Motor neuron (in vitro differentiated cells): ENCODE data around the gene LRP1. TPM values are rescaled to one million over a fixed set of nuclear protein-coding genes. Genes with fewer than 3 reads are reported as not detected.
A peak's percentile ranks its signal among the peaks of the same experiment; 100 is the strongest.

Experiments
- ATAC-seq, 8 experiments: fragments of 200-7000 bp; cut with Tn5 transposase; replicated peaks in 6 of 8; 2 replicates each; pipeline ENCODE4 v1.8.0; 2021; ENCODE audit warnings: mild to moderate bottlenecking in 8 of 8, moderate library complexity in 8 of 8
- H3K27ac ChIP-seq, 2 donors: fragments of 250-450 bp; sonication (Bioruptor Pico); 2 replicates each; pipeline ENCODE4 v1.9.0; 2021; ENCODE audit warnings: antibody characterized with exemption in 2 of 2, mild to moderate bottlenecking in 2 of 2, moderate library complexity in 1 of 2
- H3K4me1 ChIP-seq, 2 donors: fragments of 250-450 bp; sonication (Bioruptor Pico); replicated peaks in 1 of 2; 2 replicates each; pipeline ENCODE4 v1.6.1; 2021; ENCODE audit warnings: antibody characterized with exemption in 2 of 2, mild to moderate bottlenecking in 2 of 2, moderate library complexity in 1 of 2
- H3K4me3 ChIP-seq, 5 donors: fragments of 250-450 bp; sonication (Bioruptor Pico); 2 replicates each; pipeline ENCODE4 v1.9.0; 2021; ENCODE audit warnings: antibody characterized with exemption in 5 of 5, mild to moderate bottlenecking in 5 of 5, moderate library complexity in 4 of 5
- WGBS, 10 experiments: fragments of 450-650 bp; shearing (Covaris generic); methylation state at CpG; one replicate each; pipeline ENCODE4 v1.0.0; 2022; 5-methylcytosine and 5-hydroxymethylcytosine counted together
- in situ Hi-C, 9 experiments: fragments of 400-800 bp; cut with MboI; loops; one replicate each; pipeline ENCODE4 v1.15.0; 2021; ENCODE audit warnings: low sequenced_read_pairs in 9 of 9, low pct_unique_long_range_greater_than_20kb in 2 of 9; ENCODE audit not compliant: unreplicated experiment in 9 of 9
- total RNA-seq, 8 experiments: library from RNA; unstranded; fragments of 300-600 nt; gene quantifications; 2 replicates each; pipeline versions ENCODE4 v1.2.3 to v1.2.4, GENCODE V29; 2022

LRP1 gene
- total RNA-seq, 8 experiments from 2014 or later, result 36.6 to 182 (median 55.3) TPM

GRCh38 chr12:57160741-57161140 lies 32.5 kb downstream of the LRP1 start:
- no peak overlapping the region for H3K4me3 ChIP-seq
- in situ Hi-C loops, result no loop called here
- H3K27ac ChIP-seq, result no peak overlapping the region
- WGBS, 10 experiments, result 60 to 100% (median 95%) methylated on average over 1 to 10 of the region's 14 CpGs; no CpG with 5 or more reads in 5 of the 10 experiments
- peaks cover 4 to 6% of the 10 kb centered on the region in 2 donors for H3K4me1 ChIP-seq
- no peak for ATAC-seq

GRCh38 chr12:57161491-57161890 lies 33.2 kb downstream of the LRP1 start:
- no peak overlapping the region for H3K4me3 ChIP-seq
- no peak overlapping the region for H3K27ac ChIP-seq
- H3K4me1 ChIP-seq, result peaks cover 4 to 6% of the 10 kb centered on the region in 2 donors
- in situ Hi-C loops, result no loop called here
- no peak for ATAC-seq
- 40 to 100% (median 71%) methylated on average over 1 to 4 of the region's 7 CpGs; no CpG with 5 or more reads in 5 of the 10 experiments for WGBS, 10 experiments

- H3K4me3 ChIP-seq, result no peak overlapping the region
- peaks cover 4 to 6% of the 10 kb centered on the region in 2 donors for H3K4me1 ChIP-seq
- in situ Hi-C loops, result no loop called here
- ATAC-seq, result no peak
- WGBS, 10 experiments, result 67 to 100% (median 96%) methylated on average over 1 to 5 of the region's 8 CpGs; no CpG with 5 or more reads in 4 of the 10 experiments
- no peak overlapping the region for H3K27ac ChIP-seq
Observed at GRCh38 chr12:57162553-57163125, 34.4 kb downstream of the LRP1 start.

GRCh38 chr12:57164454-57164853 lies 36.2 kb downstream of the LRP1 start:
- 39 to 100% (median 90%) methylated on average over 1 to 3 of the region's 3 CpGs for WGBS, 10 experiments
- Histone ChIP-seq H3K4me1 (no peaks in the 10 kb centered on the region), H3K4me3 (no peak overlapping the region), H3K27ac (no peak overlapping the region)
- in situ Hi-C loops, result no loop called here
- ATAC-seq, result no peak

- in situ Hi-C loops, result no loop called here
- Histone ChIP-seq H3K4me3 (no peak overlapping the region), H3K27ac (no peak overlapping the region), H3K4me1 (no peaks in the 10 kb centered on the region)
- 74 to 94% (median 88%) methylated on average over 1 to 10 of the region's 13 CpGs; no CpG with 5 or more reads in 2 of the 10 experiments for WGBS, 10 experiments
- no peak for ATAC-seq
Observed at GRCh38 chr12:57164966-57165625, 36.8 kb downstream of the LRP1 start.

- Histone ChIP-seq H3K27ac (no peak overlapping the region), H3K4me3 (no peak overlapping the region), H3K4me1 (no peaks in the 10 kb centered on the region)
- 0 to 100% (median 97%) methylated on average over 1 to 5 of the region's 19 CpGs; no CpG with 5 or more reads in 4 of the 10 experiments for WGBS, 10 experiments
- in situ Hi-C loops, result no loop called here
- peak in 2 of 8 experiments; percentile 30 to 36 for ATAC-seq
Observed at GRCh38 chr12:57165741-57166140, 37.5 kb downstream of the LRP1 start.

GRCh38 chr12:57166971-57167371 lies 38.7 kb downstream of the LRP1 start:
- in situ Hi-C loops, result no loop called here
- no peaks in the 10 kb centered on the region for H3K4me1 ChIP-seq
- H3K4me3 ChIP-seq, result no peak overlapping the region
- ATAC-seq, result peak in 6 of 8 experiments; percentile 13 to 90 (median 39)
- WGBS, 10 experiments, result no CpG with 5 or more reads among the region's 10 CpGs
- no peak overlapping the region for H3K27ac ChIP-seq

- ATAC-seq, result peak in 3 of 8 experiments; percentile 48 to 92 (median 54)
- 63 to 100% (median 78%) methylated on average over 1 to 2 of the region's 10 CpGs; no CpG with 5 or more reads in 3 of the 10 experiments for WGBS, 10 experiments
- Histone ChIP-seq H3K4me3 (no peak overlapping the region), H3K27ac (no peak overlapping the region), H3K4me1 (no peaks in the 10 kb centered on the region)
- in situ Hi-C loops, result no loop called here
Observed at GRCh38 chr12:57168058-57168457, 39.8 kb downstream of the LRP1 start.

- Histone ChIP-seq H3K27ac (no peak overlapping the region), H3K4me1 (no peaks in the 10 kb centered on the region), H3K4me3 (no peak overlapping the region)
- ATAC-seq, result no peak
- WGBS, 10 experiments, result 72 to 100% (median 97%) methylated on average over 1 to 12 of the region's 23 CpGs; no CpG with 5 or more reads in 3 of the 10 experiments
- in situ Hi-C loops, result no loop called here
Observed at GRCh38 chr12:57169046-57169795, 40.9 kb downstream of the LRP1 start.

GRCh38 chr12:57169969-57170368 lies 41.7 kb downstream of the LRP1 start:
- in situ Hi-C loops, result loop anchor here in 2 of 9 experiments (10.0 kb wide), 1 partner anchor 45 kb away; the partner anchor contains the start of gene LRP1 (in 2 of the 2)
- H3K4me1 ChIP-seq, result no peaks in the 10 kb centered on the region
- H3K4me3 ChIP-seq, result no peak overlapping the region
- ATAC-seq, result no peak
- H3K27ac ChIP-seq, result no peak overlapping the region
- WGBS, 10 experiments, result 43 to 98% (median 87%) methylated on average over 1 to 5 of the region's 7 CpGs; no CpG with 5 or more reads in 6 of the 10 experiments

GRCh38 chr12:57170408-57170807 lies 42.1 kb downstream of the LRP1 start:
- in situ Hi-C loops, result loop anchor here in 2 of 9 experiments (10.0 kb wide), 1 partner anchor 46 kb away; the partner anchor contains the start of gene LRP1 (in 2 of the 2)
- Histone ChIP-seq H3K4me1 (no peaks in the 10 kb centered on the region), H3K4me3 (no peak overlapping the region), H3K27ac (no peak overlapping the region)
- ATAC-seq, result no peak
- 50 to 88% (median 86%) methylated on average over 1 of the region's 1 CpG; no CpG with 5 or more reads in 7 of the 10 experiments for WGBS, 10 experiments

GRCh38 chr12:57170927-57171326 lies 42.6 kb downstream of the LRP1 start:
- in situ Hi-C loops, result loop anchor here in 2 of 9 experiments (10.0 kb wide), 1 partner anchor 46 kb away; the partner anchor contains the start of gene LRP1 (in 2 of the 2)
- WGBS, 10 experiments, result 76 to 100% (median 100%) methylated on average over 1 to 3 of the region's 4 CpGs; no CpG with 5 or more reads in 4 of the 10 experiments
- no peaks in the 10 kb centered on the region for H3K4me1 ChIP-seq
- H3K4me3 ChIP-seq, result no peak overlapping the region
- ATAC-seq, result no peak
- no peak overlapping the region for H3K27ac ChIP-seq

- peak in 2 of 8 experiments; percentile 5 to 10 for ATAC-seq
- WGBS, 10 experiments, result 0 to 43% (median 20%) methylated on average over 1 of the region's 4 CpGs; no CpG with 5 or more reads in 7 of the 10 experiments
- H3K4me1 ChIP-seq, result no peaks in the 10 kb centered on the region
- in situ Hi-C loops, result loop anchor here in 2 of 9 experiments (10.0 kb wide), 1 partner anchor 47 kb away; the partner anchor contains the start of gene LRP1 (in 2 of the 2)
- H3K27ac ChIP-seq, result no peak overlapping the region
- H3K4me3 ChIP-seq, result no peak overlapping the region
Observed at GRCh38 chr12:57171668-57172067, 43.4 kb downstream of the LRP1 start.
